H54 (cell line): Measurements from ENCODE around the gene FBXL15.

Experiments
- DNase-seq: peaks from one replicate; pipeline ENCODE4 v3.0.0; 2011; ENCODE audit warnings: low spot score, mixed read lengths; ENCODE audit not compliant: insufficient read length
- FAIRE-seq: peaks from 3 replicates; lab custom pipeline; 2011; peaks lifted over from hg19 to GRCh38; lab: Jason Lieb, UNC
- POLR2A ChIP-seq: IDR thresholded peaks from 2 replicates; pipeline ENCODE4 v1.6.1; 2011; ENCODE audit warnings: low read depth, mild to moderate bottlenecking, low read length

FBXL15 gene

GRCh38 chr10:102420714-102421506 is at the start of gene FBXL15:
TSS of gene FBXL15 (plus strand) at chr10:102420836. CDS start at chr10:102421130, 294 bp downstream.
- peak; percentile 40 for TF ChIP-seq POLR2A
- FAIRE-seq: no peak
- peak; percentile 94 for DNase-seq

- DNase-seq (no peak), FAIRE-seq (no peak)
- TF ChIP-seq POLR2A: no peak
These were observed 49.3 kb upstream of the FBXL15 start for GRCh38 chr10:102371295-102371694.

- no peak for TF ChIP-seq POLR2A
- FAIRE-seq (no peak), DNase-seq (no peak)
These were observed 45.4 kb upstream of the FBXL15 start for GRCh38 chr10:102375250-102375649.

- FAIRE-seq (no peak), DNase-seq (no peak)
- TF ChIP-seq POLR2A: no peak
These were observed 44.8 kb upstream of the FBXL15 start for GRCh38 chr10:102375867-102376266.

GRCh38 chr10:102376901-102377300 is 43.7 kb upstream of the FBXL15 start:
- no peak for FAIRE-seq
- no peak for TF ChIP-seq POLR2A
- no peak for DNase-seq

- no peak for DNase-seq
- TF ChIP-seq POLR2A: no peak
- no peak for FAIRE-seq
These were observed 41.3 kb upstream of the FBXL15 start for GRCh38 chr10:102379383-102379782.

- no peak for TF ChIP-seq POLR2A
- DNase-seq: no peak
- FAIRE-seq: no peak
These were observed 38.7 kb upstream of the FBXL15 start for GRCh38 chr10:102381983-102382382.

GRCh38 chr10:102382871-102383270 is 37.8 kb upstream of the FBXL15 start:
- no peak for TF ChIP-seq POLR2A
- DNase-seq (no peak), FAIRE-seq (no peak)

- TF ChIP-seq POLR2A: no peak
- DNase-seq (no peak), FAIRE-seq (no peak)
These were observed 36.6 kb upstream of the FBXL15 start for GRCh38 chr10:102384053-102384452.

- DNase-seq (no peak), FAIRE-seq (no peak)
- no peak for TF ChIP-seq POLR2A
These were observed 35.8 kb upstream of the FBXL15 start for GRCh38 chr10:102384606-102385429.

- FAIRE-seq (no peak), DNase-seq (no peak)
- no peak for TF ChIP-seq POLR2A
These were observed 30.7 kb upstream of the FBXL15 start for GRCh38 chr10:102389894-102390293.

- no peak for TF ChIP-seq POLR2A
- DNase-seq: no peak
- FAIRE-seq: no peak
These were observed 28.3 kb upstream of the FBXL15 start for GRCh38 chr10:102392306-102392705.

- FAIRE-seq: no peak
- no peak for TF ChIP-seq POLR2A
These were observed 27.1 kb upstream of the FBXL15 start for GRCh38 chr10:102393411-102394078.

GRCh38 chr10:102394079-102394800 is 26.4 kb upstream of the FBXL15 start:
- 0 out of 2 replicates have a peak, but pooled peaks have one; percentile 36 for TF ChIP-seq POLR2A
- DNase-seq (peak; percentile 96), FAIRE-seq (no peak)

More at GRCh38 chr10:102393411-102394078, 27.1 kb upstream of the FBXL15 start:
- DNase-seq: no peak
